Measurements from ENCODE around the gene ZIC5.

ZIC5 gene

GRCh38 chr13:99971576-99972189 is at the start of gene ZIC5:
Gene ZIC5 (minus strand): TSS chr13:99971767. CDS start chr13:99971603, 164 bp downstream.
- DNase-seq = no peak

GRCh38 chr13:100019780-100020356 is 48.3 kb upstream of the ZIC5 start:
- DNase-seq = no peak

- DNase-seq = no peak
These were observed 43.1 kb upstream of the ZIC5 start for GRCh38 chr13:100014621-100015020.

- no peak for DNase-seq
These were observed 26.7 kb upstream of the ZIC5 start for GRCh38 chr13:99998261-99998660.

GRCh38 chr13:99997702-99998214 is 26.2 kb upstream of the ZIC5 start:
- no peak for DNase-seq

- DNase-seq = no peak
These were observed 24.9 kb upstream of the ZIC5 start for GRCh38 chr13:99996381-99996973.

GRCh38 chr13:99995589-99996380 is 24.2 kb upstream of the ZIC5 start:
- DNase-seq = no peak

- DNase-seq = no peak
These were observed 23.6 kb upstream of the ZIC5 start for GRCh38 chr13:99995104-99995588.

GRCh38 chr13:99994638-99995020 is 23.1 kb upstream of the ZIC5 start:
- DNase-seq = no peak

- DNase-seq = no peak
These were observed 22.4 kb upstream of the ZIC5 start for GRCh38 chr13:99993660-99994637.

GRCh38 chr13:99992949-99993351 is 21.4 kb upstream of the ZIC5 start:
- no peak for DNase-seq

- DNase-seq = no peak
These were observed 20.5 kb upstream of the ZIC5 start for GRCh38 chr13:99991828-99992775.

- no peak for DNase-seq
These were observed 19.7 kb upstream of the ZIC5 start for GRCh38 chr13:99991013-99991827.

- no peak for DNase-seq
These were observed 18.8 kb upstream of the ZIC5 start for GRCh38 chr13:99990126-99990977.

GRCh38 chr13:99989276-99990125 is 17.9 kb upstream of the ZIC5 start:
- DNase-seq = no peak

- DNase-seq = no peak
These were observed 17.1 kb upstream of the ZIC5 start for GRCh38 chr13:99988529-99989275.

Data from activated CD4-positive, alpha-beta T cell treated with anti-CD3 and anti-CD28 coated beads, Interleukin-10, Interleukin-2, amounts not matched to agents 100 ng/mL and 50 ng/mL, durations not matched to agents 16 hours and 8 hours (primary cell).